ENCODE results near the gene ZNF362.

Gene ZNF362

DNA sequence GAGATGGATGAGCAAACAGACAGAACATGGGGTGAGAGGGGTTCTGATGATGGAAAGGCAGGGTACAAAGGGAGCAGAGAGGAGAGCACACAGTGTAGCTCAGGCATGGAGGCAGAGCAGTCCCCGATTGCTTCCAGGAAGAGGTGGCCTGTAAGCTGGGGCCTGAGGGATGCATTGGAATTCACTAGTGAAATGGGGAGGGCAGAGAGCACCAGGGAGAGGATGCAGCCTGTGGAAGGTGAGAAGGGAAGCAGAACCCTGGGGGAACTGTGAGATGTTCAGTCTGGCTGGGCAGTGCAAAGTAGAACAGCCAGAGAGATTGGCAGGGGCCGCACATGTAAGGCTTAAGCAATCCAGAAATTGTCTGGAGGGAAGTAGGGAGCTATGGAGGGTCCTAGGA lies 12.2 kb downstream of the ZNF362 start:
- TF ChIP-seq CREB1 (IDR thresholded peaks at IDR 0.05; ENCODE audit: low read depth) (no peak), FOXM1 (IDR thresholded peaks at IDR 0.05; ENCODE audit: borderline replicate concordance, low read depth) (no peak), EP300 (IDR thresholded peaks at IDR 0.05; ENCODE audit: borderline replicate concordance) (no peak), YY1 (IDR thresholded peaks at IDR 0.05; ENCODE audit: low read depth) (no peak), NFIC (IDR thresholded peaks at IDR 0.05) (no peak)
- TF ChIP-seq, protein P1, sequence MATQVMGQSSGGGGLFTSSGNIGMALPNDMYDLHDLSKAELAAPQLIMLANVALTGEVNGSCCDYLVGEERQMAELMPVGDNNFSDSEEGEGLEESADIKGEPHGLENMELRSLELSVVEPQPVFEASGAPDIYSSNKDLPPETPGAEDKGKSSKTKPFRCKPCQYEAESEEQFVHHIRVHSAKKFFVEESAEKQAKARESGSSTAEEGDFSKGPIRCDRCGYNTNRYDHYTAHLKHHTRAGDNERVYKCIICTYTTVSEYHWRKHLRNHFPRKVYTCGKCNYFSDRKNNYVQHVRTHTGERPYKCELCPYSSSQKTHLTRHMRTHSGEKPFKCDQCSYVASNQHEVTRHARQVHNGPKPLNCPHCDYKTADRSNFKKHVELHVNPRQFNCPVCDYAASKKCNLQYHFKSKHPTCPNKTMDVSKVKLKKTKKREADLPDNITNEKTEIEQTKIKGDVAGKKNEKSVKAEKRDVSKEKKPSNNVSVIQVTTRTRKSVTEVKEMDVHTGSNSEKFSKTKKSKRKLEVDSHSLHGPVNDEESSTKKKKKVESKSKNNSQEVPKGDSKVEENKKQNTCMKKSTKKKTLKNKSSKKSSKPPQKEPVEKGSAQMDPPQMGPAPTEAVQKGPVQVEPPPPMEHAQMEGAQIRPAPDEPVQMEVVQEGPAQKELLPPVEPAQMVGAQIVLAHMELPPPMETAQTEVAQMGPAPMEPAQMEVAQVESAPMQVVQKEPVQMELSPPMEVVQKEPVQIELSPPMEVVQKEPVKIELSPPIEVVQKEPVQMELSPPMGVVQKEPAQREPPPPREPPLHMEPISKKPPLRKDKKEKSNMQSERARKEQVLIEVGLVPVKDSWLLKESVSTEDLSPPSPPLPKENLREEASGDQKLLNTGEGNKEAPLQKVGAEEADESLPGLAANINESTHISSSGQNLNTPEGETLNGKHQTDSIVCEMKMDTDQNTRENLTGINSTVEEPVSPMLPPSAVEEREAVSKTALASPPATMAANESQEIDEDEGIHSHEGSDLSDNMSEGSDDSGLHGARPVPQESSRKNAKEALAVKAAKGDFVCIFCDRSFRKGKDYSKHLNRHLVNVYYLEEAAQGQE (IDR thresholded peaks at IDR 0.05; ENCODE audit: low read depth), result no peak

DNA sequence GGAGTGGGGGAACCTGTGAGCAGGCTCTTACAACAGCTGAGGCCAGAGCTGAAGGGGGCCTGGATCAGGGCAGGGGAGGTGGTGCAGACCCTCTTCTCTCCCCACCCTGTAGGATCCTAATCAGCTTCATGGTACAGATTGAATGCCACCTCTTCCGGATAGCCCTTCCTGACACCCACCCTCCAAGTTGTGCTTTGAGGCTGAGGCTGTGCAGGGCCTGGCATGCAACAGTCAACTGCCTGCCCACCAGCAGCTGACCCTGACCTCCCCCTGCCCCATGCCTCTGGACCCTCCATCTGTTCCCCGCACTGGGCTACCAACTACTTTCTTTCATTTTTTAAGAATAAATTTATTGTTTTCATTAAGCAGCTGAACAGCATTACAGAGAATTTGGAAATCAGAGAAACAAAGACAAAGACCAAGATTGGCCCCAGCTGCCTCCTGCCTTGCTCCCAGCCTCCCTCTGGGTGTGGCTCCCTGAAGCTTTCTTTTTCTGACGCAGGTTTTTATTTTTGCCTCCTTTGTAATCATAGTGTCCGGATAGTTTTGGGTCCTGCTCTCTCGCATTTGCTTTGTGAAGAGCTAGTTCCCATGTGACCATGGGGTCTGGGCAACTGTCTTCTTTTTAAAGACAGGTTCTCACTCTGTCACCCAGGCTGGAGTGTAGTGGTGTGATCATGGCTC lies 12.8 kb downstream of the ZNF362 start:
- TF ChIP-seq YY1 (IDR thresholded peaks at IDR 0.05; ENCODE audit: low read depth) (no peak), CREB1 (IDR thresholded peaks at IDR 0.05; ENCODE audit: low read depth) (no peak), FOXM1 (IDR thresholded peaks at IDR 0.05; ENCODE audit: borderline replicate concordance, low read depth) (no peak), TEAD4 (IDR thresholded peaks at IDR 0.05) (no peak), EGR1 (IDR thresholded peaks at IDR 0.05) (no peak), CEBPB (IDR thresholded peaks at IDR 0.05) (no peak), NFIC (IDR thresholded peaks at IDR 0.05) (no peak), RAD21 (IDR thresholded peaks at IDR 0.05; ENCODE audit: low read depth) (no peak), TCF12 (IDR thresholded peaks at IDR 0.05; ENCODE audit: low read depth) (no peak), ZBTB7A (IDR thresholded peaks at IDR 0.05; ENCODE audit: low read depth) (no peak), EP300 (IDR thresholded peaks at IDR 0.05; ENCODE audit: borderline replicate concordance) (no peak), TAF1 (IDR thresholded peaks at IDR 0.05; ENCODE audit: low read depth) (no peak)
- TF ChIP-seq, protein P2, sequence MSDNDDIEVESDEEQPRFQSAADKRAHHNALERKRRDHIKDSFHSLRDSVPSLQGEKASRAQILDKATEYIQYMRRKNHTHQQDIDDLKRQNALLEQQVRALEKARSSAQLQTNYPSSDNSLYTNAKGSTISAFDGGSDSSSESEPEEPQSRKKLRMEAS (IDR thresholded peaks at IDR 0.05), result no peak
- TF ChIP-seq, protein P3, sequence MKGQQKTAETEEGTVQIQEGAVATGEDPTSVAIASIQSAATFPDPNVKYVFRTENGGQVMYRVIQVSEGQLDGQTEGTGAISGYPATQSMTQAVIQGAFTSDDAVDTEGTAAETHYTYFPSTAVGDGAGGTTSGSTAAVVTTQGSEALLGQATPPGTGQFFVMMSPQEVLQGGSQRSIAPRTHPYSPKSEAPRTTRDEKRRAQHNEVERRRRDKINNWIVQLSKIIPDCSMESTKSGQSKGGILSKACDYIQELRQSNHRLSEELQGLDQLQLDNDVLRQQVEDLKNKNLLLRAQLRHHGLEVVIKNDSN (IDR thresholded peaks at IDR 0.05), result no peak
- TF ChIP-seq, protein P1 (IDR thresholded peaks at IDR 0.05; ENCODE audit: low read depth), result no peak

DNA sequence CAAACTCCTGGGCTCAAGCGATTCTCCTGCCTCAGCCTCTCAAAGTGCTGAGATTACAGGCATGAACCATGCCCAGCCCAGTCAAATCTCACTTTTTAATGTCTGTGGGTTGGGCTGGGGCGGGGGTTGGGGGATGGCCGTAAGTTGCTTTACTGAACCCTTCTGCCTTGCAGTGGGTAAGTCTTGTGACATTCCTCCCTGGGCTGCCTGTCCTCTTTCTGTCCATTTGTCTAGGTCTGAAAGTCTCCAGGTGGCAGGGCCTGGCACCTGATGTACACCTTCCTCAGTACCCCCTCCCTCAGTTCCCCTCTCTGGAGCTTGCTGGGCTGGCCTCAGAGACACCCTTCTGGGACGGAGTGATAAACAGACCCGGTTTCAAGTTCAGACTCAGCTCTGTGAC lies 13.3 kb downstream of the ZNF362 start:
- TF ChIP-seq EGR1 (IDR thresholded peaks at IDR 0.05), result no peak
- TF ChIP-seq, protein P3 (IDR thresholded peaks at IDR 0.05), result no peak
- no peak for TF ChIP-seq RAD21 (IDR thresholded peaks at IDR 0.05; ENCODE audit: low read depth)
- no peak for TF ChIP-seq CEBPB (IDR thresholded peaks at IDR 0.05)
- TF ChIP-seq, protein P2 (IDR thresholded peaks at IDR 0.05), result no peak
- no peak for TF ChIP-seq YY1 (IDR thresholded peaks at IDR 0.05; ENCODE audit: low read depth)
- no peak for TF ChIP-seq CREB1 (IDR thresholded peaks at IDR 0.05; ENCODE audit: low read depth)
- TF ChIP-seq, protein P1 (IDR thresholded peaks at IDR 0.05; ENCODE audit: low read depth), result no peak
- no peak for TF ChIP-seq NFIC (IDR thresholded peaks at IDR 0.05)

DNA sequence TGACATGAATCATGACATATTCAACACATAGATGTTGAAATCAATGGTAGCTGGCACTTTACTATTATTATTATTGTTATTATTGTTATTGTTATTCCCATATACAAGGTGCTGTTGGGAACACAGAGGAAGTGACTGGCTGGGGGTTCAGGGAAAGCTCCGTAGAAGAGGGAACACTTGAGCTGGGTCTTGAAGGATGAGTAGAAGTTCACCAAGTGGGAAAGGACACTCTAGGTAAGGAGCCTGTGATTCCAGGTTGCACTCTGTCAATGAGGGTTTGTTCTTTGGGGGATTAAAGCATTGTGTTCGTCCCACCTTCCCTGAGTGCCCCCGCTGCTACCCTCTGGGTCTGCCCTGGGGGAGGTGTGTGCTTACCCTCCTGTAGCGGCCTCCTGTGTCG lies 14.1 kb downstream of the ZNF362 start:
- TF ChIP-seq TEAD4 (IDR thresholded peaks at IDR 0.05) (no peak), TCF12 (IDR thresholded peaks at IDR 0.05; ENCODE audit: low read depth) (no peak), CREB1 (IDR thresholded peaks at IDR 0.05; ENCODE audit: low read depth) (no peak), FOXM1 (IDR thresholded peaks at IDR 0.05; ENCODE audit: borderline replicate concordance, low read depth) (no peak), TAF1 (IDR thresholded peaks at IDR 0.05; ENCODE audit: low read depth) (no peak), CEBPB (IDR thresholded peaks at IDR 0.05) (no peak), RAD21 (IDR thresholded peaks at IDR 0.05; ENCODE audit: low read depth) (no peak), NFIC (IDR thresholded peaks at IDR 0.05) (no peak), EP300 (IDR thresholded peaks at IDR 0.05; ENCODE audit: borderline replicate concordance) (no peak)
- TF ChIP-seq, protein P1 (IDR thresholded peaks at IDR 0.05; ENCODE audit: low read depth), result no peak

Data from Ishikawa (cell line).